Measurements from ENCODE around the gene EN2. TPM values are rescaled to one million over a fixed set of nuclear protein-coding genes. Genes with fewer than 3 reads are reported as not detected.

The EN2 gene
- total and polyA plus RNA-seq, 2 of the 4 experiments (the other 2 are of a cell fraction), result not detected

- TF ChIP-seq CTCF (conservative IDR thresholded peaks at IDR 0.05; ENCODE audit: low read depth, low read length) (no peak), RCOR1 (IDR thresholded peaks at IDR 0.05; ENCODE audit: insufficient replicate concordance, low read length) (no peak)
Measured at GRCh38 chr7:155468785-155469148, 10.8 kb downstream of the EN2 start (continued).

- no peak overlapping the region for H4K8ac ChIP-seq (ENCODE audit: low read depth in 2 of 2, low read length in 2 of 2)
- no peak overlapping the region for H4K5ac ChIP-seq (ENCODE audit: low read depth, low read length)
- no peak overlapping the region for H3K23ac ChIP-seq (ENCODE audit: low read depth, low read length)
- H3K4ac ChIP-seq (ENCODE audit: low read depth, low read length), result no peak overlapping the region
- DNase-seq (no peak), ATAC-seq (ENCODE audit: low read depth) (no peak)
- H3K4me2 ChIP-seq (ENCODE audit: low read depth, low read length), result no peak overlapping the region
- in situ Hi-C loops (cut with MboI; ENCODE audit: low sequenced_read_pairs) (no loop called here), intact Hi-C loops (cut with micrococcal nuclease) (no loop called here), dilution Hi-C loops (cut with HindIII; ENCODE audit: low sequenced_read_pairs, unreplicated experiment) (no loop called here)
- no peak overlapping the region for H2AFZ ChIP-seq (replicated peaks; ENCODE audit: low read length, poor library complexity)
- CTCF ChIA-PET, result no interaction called here
- no peak overlapping the region for H2AK5ac ChIP-seq (ENCODE audit: low read depth, low read length)
- no peaks in the 10 kb centered on the region for H3K9me1 ChIP-seq (ENCODE audit: insufficient read depth, low read length)
- H2AK9ac ChIP-seq (replicated peaks; ENCODE audit: low read depth, low read length, poor library complexity), result no peak overlapping the region
- H3K9ac ChIP-seq (ENCODE audit: low read depth, low read length), result no peak overlapping the region
- POLR2A ChIA-PET (ENCODE audit: unreplicated experiment), result no interaction called here
- no peaks in the 10 kb centered on the region for H3K36me3 ChIP-seq (ENCODE audit: control insufficient read depth, insufficient read depth, low read length)
- no peak overlapping the region for H3K18ac ChIP-seq (ENCODE audit: low read depth, low read length)
- no peak overlapping the region for H3K56ac ChIP-seq (ENCODE audit: extremely low read depth, insufficient read depth, low read length)
- H3K9me3 ChIP-seq (ENCODE audit: control insufficient read depth, insufficient read depth, low read length), result no peaks in the 10 kb centered on the region
- no peaks in the 10 kb centered on the region for H3K79me1 ChIP-seq (ENCODE audit: low read depth in 1 of 2, low read length in 2 of 2)
- no peak overlapping the region for H4K91ac ChIP-seq (ENCODE audit: insufficient read depth, low read depth, low read length)
- H2BK20ac ChIP-seq (ENCODE audit: low read depth, low read length), result no peak overlapping the region
- H2BK120ac ChIP-seq (ENCODE audit: low read depth, low read length), result no peak overlapping the region
- no peaks in the 10 kb centered on the region for H4K20me1 ChIP-seq (ENCODE audit: insufficient read depth, low read length)
- 10% methylated on average over 3 of the region's 12 CpGs; no CpG with 5 or more reads in 1 of the 2 experiments for WGBS, 2 experiments (ENCODE audit: extremely low coverage in 2 of 2, insufficient read length in 1 of 2)
- no peak overlapping the region for H2BK5ac ChIP-seq (ENCODE audit: low read depth, low read length, poor library complexity, severe bottlenecking)
- H3K4me1 ChIP-seq (ENCODE audit: control insufficient read depth, insufficient read depth, low read length), result no peaks in the 10 kb centered on the region
- no peak overlapping the region for H3K14ac ChIP-seq (replicated peaks; ENCODE audit: low read depth, low read length)
- no peak overlapping the region for H3K4me3 ChIP-seq (ENCODE audit: insufficient read depth, low read depth, low read length)
- H2BK15ac ChIP-seq (ENCODE audit: low read depth, low read length), result no peak overlapping the region
- no TSS peak for BruUV-seq (replicated peaks)
- no peak overlapping the region for H3K27ac ChIP-seq (ENCODE audit: insufficient read depth, low read length)
- H3K27me3 ChIP-seq (ENCODE audit: control insufficient read depth, insufficient read depth, low read length), result peaks cover 87% of the 10 kb centered on the region
- TF ChIP-seq BHLHE40 (IDR thresholded peaks at IDR 0.05; ENCODE audit: low read depth, low read length) (no peak), MXI1 (IDR thresholded peaks at IDR 0.05; ENCODE audit: borderline replicate concordance, low read depth, low read length) (no peak), FOS (IDR thresholded peaks at IDR 0.05; ENCODE audit: low read depth, low read length) (no peak), POLR2A (IDR thresholded peaks at IDR 0.05; ENCODE audit: low read depth, low read length) (no peak), CHD1 (IDR thresholded peaks at IDR 0.05; ENCODE audit: low read depth, low read length) (no peak), RFX5 (IDR thresholded peaks at IDR 0.05; ENCODE audit: low read depth, low read length) (no peak), USF2 (IDR thresholded peaks at IDR 0.05; ENCODE audit: low read depth, low read length) (no peak), ELK1 (IDR thresholded peaks at IDR 0.05; ENCODE audit: borderline replicate concordance, low read depth, low read length) (no peak), MAFK (IDR thresholded peaks at IDR 0.05; ENCODE audit: low read depth, low read length) (no peak), NFE2L2 (IDR thresholded peaks at IDR 0.05; ENCODE audit: low read depth, low read length) (no peak), SMC3 (IDR thresholded peaks at IDR 0.05; ENCODE audit: low read depth, low read length) (no peak), RCOR1 (IDR thresholded peaks at IDR 0.05; ENCODE audit: insufficient replicate concordance, low read length) (no peak)
Measured at GRCh38 chr7:155469311-155470185, 11.6 kb downstream of the EN2 start.
